Posterior vena cava (tissue), 2 donors: ENCODE results near the gene GEMIN5. TPM values are rescaled to one million over a fixed set of nuclear protein-coding genes. Genes with fewer than 3 reads are reported as not detected.

Source experiments
- DNase-seq: peaks from one replicate; pipeline ENCODE4 v3.0.0-alpha.2; 2020; ENCODE audit warnings: low spot score
- intact Hi-C, 2 donors: fragments of 100-400 bp; cut with DNase I; formaldehyde crosslinking; loops; one replicate each; pipeline versions ENCODE4 v1.14.1 to v1.14.2; 2022 to 2023
- total RNA-seq, 2 donors: library from RNA; stranded (reverse); fragmentation: NEBNext Ultra II Directional; extraction: Animal tissue kit (Norgen Biotek cat#: 25700); gene quantifications; one replicate each; pipeline ENCODE4 v1.2.1, GENCODE V29; 2021
- donor health status: DM: yes; HTN: yes; CAD: no.
- donor health status: DM: yes; HTN: yes; CAD: no.

Gene GEMIN5
- total RNA-seq, 2 donors from 2014 or later, result 13.4 to 14.2 TPM

DNA sequence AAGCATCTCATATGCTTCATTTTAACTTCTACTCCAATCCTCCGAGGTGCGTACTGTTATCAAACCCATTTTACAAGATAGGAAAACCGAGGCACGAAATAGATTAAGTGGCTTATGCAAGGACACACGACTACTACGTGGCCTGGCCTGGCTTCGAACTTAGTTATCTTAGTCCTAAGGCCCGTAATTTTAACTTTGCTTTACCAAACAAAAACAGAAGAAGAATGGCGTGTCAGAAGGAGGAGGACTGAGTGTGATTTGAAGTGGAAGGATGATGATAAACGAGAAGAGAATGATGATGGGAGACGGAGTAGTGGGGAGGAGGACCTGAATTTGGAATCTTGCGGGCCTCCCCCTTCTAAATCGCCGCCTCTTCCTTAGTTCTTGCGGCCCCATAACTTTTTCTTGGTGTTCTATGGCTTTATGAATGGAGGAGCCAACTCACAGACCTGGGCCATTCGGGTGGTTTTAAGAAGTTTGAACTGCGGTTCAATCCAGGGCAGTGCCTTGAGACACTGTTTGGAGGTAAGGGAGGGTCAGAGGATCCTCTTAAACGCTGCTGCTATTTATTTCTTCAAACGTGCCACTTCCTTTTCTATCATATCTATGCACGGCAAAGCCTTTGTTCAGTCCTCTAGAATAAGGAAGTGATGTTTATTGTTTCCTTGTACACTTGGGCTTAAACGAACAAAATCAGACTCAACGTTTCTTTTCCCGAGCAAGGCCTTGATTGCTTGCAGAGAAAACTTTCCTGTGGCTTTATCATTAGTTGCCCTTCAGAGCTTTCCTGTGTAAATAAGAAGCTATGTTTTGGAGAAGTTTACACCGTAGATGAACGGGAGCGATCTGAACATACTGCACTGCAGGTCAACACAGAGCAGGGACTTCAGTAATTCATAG, 78.8 kb downstream of the GEMIN5 start:
- intact Hi-C loops, result loop anchor here in 1 of 2 donors (5.0 kb wide), 1 partner anchor 102 kb away; the partner anchor contains the start of gene LARP1

GRCh38 chr5:154858297-154858971, 79.6 kb downstream of the GEMIN5 start, which contains the start of gene CNOT8:
CNOT8 (plus strand) TSS chr5:154858627; CDS start chr5:154863279, 4,652 bp downstream.
- intact Hi-C loops, result loop anchor here in 1 of 2 donors (5.0 kb wide), 1 partner anchor 101 kb away; the partner anchor contains the start of gene LARP1
- DNase-seq, result peak; percentile 100

More for the DNA sequence above, 78.8 kb downstream of the GEMIN5 start:
- DNase-seq, result no peak

DNA sequence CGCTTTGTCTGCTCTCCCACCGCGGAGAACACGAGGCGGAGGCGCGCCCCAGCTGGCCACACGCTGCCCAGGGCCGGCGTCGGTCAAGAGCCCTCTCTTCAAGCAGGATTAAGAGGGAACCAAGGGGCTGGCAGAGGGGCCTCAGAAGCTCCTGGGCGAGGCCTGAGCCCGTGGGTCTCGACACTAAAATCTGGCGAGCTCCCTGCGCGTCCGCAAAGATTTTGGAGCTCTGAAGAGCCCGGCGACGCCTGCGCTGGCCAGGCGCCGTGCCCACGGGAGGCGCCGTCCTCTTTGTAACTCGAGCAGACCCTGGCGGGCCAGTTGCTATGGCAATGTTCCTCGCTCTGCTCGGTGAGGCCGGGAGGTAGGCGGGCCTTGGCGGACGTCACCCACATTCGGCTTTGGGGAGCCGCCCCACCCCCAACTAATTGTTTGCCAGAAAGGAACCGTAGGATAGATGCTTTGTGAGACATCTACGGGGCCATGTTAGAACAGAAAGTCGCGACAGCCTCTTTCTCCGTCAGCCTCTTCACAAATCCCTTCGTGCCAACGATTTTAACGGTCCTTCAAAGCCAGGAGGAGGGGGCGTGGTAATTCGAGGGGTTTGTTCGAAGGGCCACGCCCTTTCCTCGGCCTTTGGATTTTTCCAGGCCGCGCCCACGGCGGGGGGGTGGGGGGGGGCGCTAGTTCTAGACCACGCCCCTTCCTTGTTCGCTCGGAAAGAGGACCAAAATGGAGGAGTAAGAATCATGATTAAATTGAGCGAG, 80.3 kb downstream of the GEMIN5 start:
- DNase-seq, result peak; percentile 99
- intact Hi-C loops, result loop anchor here in 1 of 2 donors (5.0 kb wide), 1 partner anchor 100 kb away; the partner anchor contains the start of gene LARP1

DNA sequence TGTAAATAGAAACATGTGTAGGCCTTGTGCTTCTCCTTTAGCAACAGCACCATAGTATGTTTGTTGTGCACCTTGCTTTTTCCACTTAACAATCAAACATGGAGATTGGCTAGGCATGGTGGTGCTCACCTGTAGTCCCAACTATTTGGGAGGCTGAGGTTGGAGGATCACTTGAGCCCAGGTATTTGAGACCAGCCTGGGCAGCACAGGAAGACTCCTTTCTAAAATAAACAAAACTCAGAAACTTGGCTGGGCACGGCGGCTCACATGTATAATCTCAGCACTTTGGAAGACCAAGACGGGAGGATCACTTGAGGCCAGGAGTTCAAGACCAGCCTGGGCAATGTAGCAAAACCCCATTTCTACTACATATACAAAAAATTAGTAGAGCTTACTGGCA, 86.7 kb downstream of the GEMIN5 start:
- no peak for DNase-seq
- intact Hi-C loops, result no loop called here

DNA sequence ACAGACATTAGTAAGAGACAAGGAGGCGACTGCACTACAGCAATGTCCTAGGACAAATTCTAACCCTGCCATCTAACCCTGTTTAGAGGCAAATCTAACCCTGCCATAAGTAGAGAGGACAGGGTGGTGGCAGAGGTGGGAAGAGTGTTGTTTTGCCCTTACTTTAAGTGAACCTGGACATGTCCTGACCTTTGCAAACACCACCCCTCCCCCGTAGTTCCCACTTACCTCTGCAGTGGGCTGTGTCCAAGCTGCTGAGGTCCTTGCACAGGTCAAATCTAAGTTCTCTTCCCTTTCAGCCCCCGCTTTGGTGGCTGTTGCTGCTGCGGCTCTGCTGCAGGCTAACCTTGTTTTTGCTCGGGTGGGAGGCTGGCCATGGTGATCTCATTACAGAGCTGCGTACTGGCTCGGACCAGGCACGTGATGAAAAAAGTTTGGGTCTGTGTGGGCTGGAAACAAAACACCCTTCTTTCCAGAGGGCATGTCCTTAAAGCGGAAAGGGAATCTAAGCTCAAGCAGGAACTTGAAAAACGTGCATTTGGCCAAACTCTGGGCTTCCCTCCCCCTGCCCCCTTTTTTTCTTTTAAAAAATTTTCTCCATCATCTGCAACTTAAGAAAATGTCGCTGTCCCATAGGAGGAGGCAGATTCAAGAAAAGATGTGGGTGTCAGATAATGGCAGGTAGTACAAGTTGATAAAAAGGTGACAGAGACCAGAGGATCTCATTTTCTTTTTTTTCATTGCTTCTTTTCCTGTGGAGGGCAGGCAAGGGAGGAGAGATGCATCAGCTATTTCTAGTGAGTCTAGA, 87.6 kb downstream of the GEMIN5 start, which contains the start of gene FAXDC2:
Gene FAXDC2, minus strand, starts transcription at position 349 of the 808 bp plus-strand sequence. CDS start 12,425 bp downstream, outside the sequence.
- peak; percentile 89 for DNase-seq
- intact Hi-C loops, result no loop called here

- intact Hi-C loops, result no loop called here
Observed at GRCh38 chr5:154849791-154850201, 88.2 kb downstream of the GEMIN5 start.

GRCh38 chr5:154849264-154849785, 88.7 kb downstream of the GEMIN5 start:
- no peak for DNase-seq
- intact Hi-C loops, result no loop called here

More at GRCh38 chr5:154849791-154850201, 88.2 kb downstream of the GEMIN5 start:
- DNase-seq, result no peak

DNA sequence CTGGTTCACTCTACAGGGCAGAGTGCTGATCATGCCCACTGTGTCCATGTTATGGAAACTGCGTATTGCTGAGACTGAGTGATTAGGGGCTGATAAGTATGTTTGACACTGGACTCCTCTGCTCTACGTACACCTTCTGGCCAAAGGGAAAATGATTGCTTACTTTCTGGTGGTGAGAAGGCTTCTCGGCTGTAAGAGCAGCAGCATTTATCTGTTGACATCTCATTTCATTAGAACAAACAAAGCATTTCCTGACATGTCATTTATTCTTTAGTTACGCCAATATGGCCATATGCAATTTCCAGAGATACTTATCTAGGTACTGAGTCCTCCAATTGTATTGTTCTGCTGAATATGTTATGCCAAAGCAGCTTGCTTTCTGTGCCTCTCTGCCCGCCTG, 93.2 kb downstream of the GEMIN5 start:
- no peak for DNase-seq
- intact Hi-C loops, result no loop called here

- DNase-seq, result no peak
- intact Hi-C loops, result no loop called here
Observed at GRCh38 chr5:154842689-154843530, 95.1 kb downstream of the GEMIN5 start.

DNA sequence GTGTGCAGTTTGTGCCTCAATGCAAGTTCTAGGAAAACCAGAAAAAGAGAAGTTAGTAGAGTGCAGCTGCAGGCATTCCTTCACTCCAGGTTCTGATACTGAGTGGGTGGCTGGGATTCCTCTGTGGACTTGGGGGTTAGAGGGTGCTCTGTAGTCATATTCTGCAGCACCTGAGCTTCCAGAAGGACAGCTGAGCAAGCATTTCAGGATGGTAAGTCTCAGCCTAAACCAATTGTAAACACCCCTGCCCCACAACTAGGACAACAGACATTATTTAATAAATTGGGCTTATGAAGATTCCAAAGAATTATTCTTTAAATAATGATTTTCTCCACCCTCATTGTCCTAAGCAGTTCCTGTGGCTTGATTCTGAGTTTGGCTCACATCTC, 96.7 kb downstream of the GEMIN5 start:
- no peak for DNase-seq
- intact Hi-C loops, result no loop called here

- DNase-seq, result no peak
- intact Hi-C loops, result no loop called here
Observed at GRCh38 chr5:154840435-154841272, 97.4 kb downstream of the GEMIN5 start.

Other genes with a start within 250 kb of the GEMIN5 start
- 100 to 1,000 TPM; 111 to 128 TPM for gene LARP1, start 182.8 kb downstream of the GEMIN5 start, total RNA-seq
- 10 to 100 TPM; 19.2 to 30.1 TPM for gene FAXDC2, start 87.6 kb downstream of the GEMIN5 start, total RNA-seq
- 10 to 100 TPM; 46.5 to 47.1 TPM for gene CNOT8, start 79.6 kb downstream of the GEMIN5 start, total RNA-seq
- 10 to 100 TPM; 40.1 to 40.9 TPM for gene MRPL22, start 2.9 kb upstream of the GEMIN5 start, total RNA-seq
- gene KIF4B, start 75.5 kb upstream of the GEMIN5 start, total RNA-seq, result under 1 TPM in 1 of 2 donors, not detected in 1; 0.14 TPM